HepG2 (cell line): ENCODE results near the gene IRF6. TPM values are rescaled to one million over a fixed set of nuclear protein-coding genes. Genes with fewer than 3 reads are reported as not detected.

Experiments used
- ATAC-seq: fragments of 200-7000 bp; cut with Tn5 transposase; 3 replicates; pipeline ENCODE4 v1.9.1; 2020; ENCODE audit warnings: mild to moderate bottlenecking, moderate library complexity
- BruUV-seq: library from RNA; stranded (reverse); fragments of 400-500 nt; replicated peaks from 2 replicates; lab custom pipeline; 2021; lab: Mats Ljungman, UMichigan
- CTCF ChIA-PET: fragments of 300-600 bp; formaldehyde crosslinking; extraction: SDS; loops from one replicate; lab custom pipeline; 2021; ENCODE audit warnings: low total read pairs, inconsistent platforms, low intra/inter-chr PET ratio; lab: Yijun Ruan, JAX
- POLR2A ChIA-PET: fragments of 350-600 bp; sonication (Branson Sonifier 250); formaldehyde crosslinking; loops from one replicate; lab custom pipeline; 2020; ENCODE audit warnings: antibody characterized with exemption, inconsistent platforms; lab: Yijun Ruan, JAX
- DNase-seq: peaks from one replicate; pipeline ENCODE4 v3.0.0-alpha.2; 2015; ENCODE audit warnings: low spot score
- FAIRE-seq: peaks from 3 replicates; lab custom pipeline; 2011; peaks lifted over from hg19 to GRCh38; lab: Jason Lieb, UNC
- H2AFZ ChIP-seq: one replicate; pipeline ENCODE4 v1.6.1; 2011; ENCODE audit warnings: low read length, inconsistent platforms
- H3K27ac ChIP-seq: fragments of 300-600 bp; 3 replicates; pipeline ENCODE4 v1.8.0; 2011; ENCODE audit warnings: mixed run types, mild to moderate bottlenecking, mixed read lengths, low read length, inconsistent platforms; ENCODE audit not compliant: insufficient read depth; ENCODE audit errors: extremely low read length
- H3K27me3 ChIP-seq, 2 experiments: fragments of 200-600 bp in 1 of 2; 2 replicates in 1 of 2; 3 replicates in 1 of 2; pipeline versions ENCODE4 v1.6.0 to v1.8.0; 2011; ENCODE audit warnings: low read length in 2 of 2, mild to moderate bottlenecking in 2 of 2, moderate library complexity in 2 of 2, inconsistent platforms in 1 of 2; ENCODE audit not compliant: insufficient read depth in 2 of 2, control insufficient read depth in 1 of 2
- H3K36me3 ChIP-seq, 2 experiments: fragments of 200-600 bp in 1 of 2; replicated peaks in 1 of 2; 2 replicates in 1 of 2; 3 replicates in 1 of 2; pipeline versions ENCODE4 v1.5.1 to v1.8.0; 2011; ENCODE audit warnings: low read length in 2 of 2, inconsistent platforms in 1 of 2; ENCODE audit not compliant: insufficient read depth in 2 of 2, control insufficient read depth in 1 of 2
- H3K4me1 ChIP-seq: 2 replicates; pipeline ENCODE4 v1.5.1; 2012; ENCODE audit warnings: low read length, inconsistent platforms; ENCODE audit not compliant: insufficient read depth
- H3K4me2 ChIP-seq: 2 replicates; pipeline ENCODE4 v1.6.0; 2011; ENCODE audit warnings: low read depth, low read length, inconsistent platforms
- H3K4me3 ChIP-seq, 3 experiments: fragments of 200-600 bp in 1 of 3; sonication (generic), shearing (Covaris generic) in 1 of 3; replicated peaks in 1 of 3; 2 replicates each; pipeline ENCODE4 v1.5.1; 2011 to 2016; ENCODE audit warnings: low read length in 3 of 3, inconsistent platforms in 2 of 3, low read depth in 2 of 3, mild to moderate bottlenecking in 2 of 3, control low read depth in 1 of 3, mixed read lengths in 1 of 3; ENCODE audit not compliant: insufficient read depth in 1 of 3
- H3K79me2 ChIP-seq: one replicate; pipeline ENCODE4 v1.6.1; 2011; ENCODE audit warnings: low read length, inconsistent platforms; ENCODE audit not compliant: insufficient read depth
- H3K9ac ChIP-seq: 2 replicates; pipeline ENCODE4 v1.6.0; 2011; ENCODE audit warnings: mild to moderate bottlenecking, low read depth, low read length, inconsistent platforms; ENCODE audit not compliant: insufficient read depth
- H3K9me3 ChIP-seq: 2 replicates; pipeline ENCODE4 v1.5.1; 2012; ENCODE audit warnings: mild to moderate bottlenecking, low read length
- H4K20me1 ChIP-seq: 2 replicates; pipeline ENCODE4 v1.6.0; 2011; ENCODE audit warnings: inconsistent platforms, mild to moderate bottlenecking, low read length, moderate library complexity; ENCODE audit not compliant: insufficient read depth
- CERS6 ChIP-seq: sonication (generic); formaldehyde crosslinking; IDR thresholded peaks from 2 replicates; pipeline ENCODE4 v1.5.0; 2020; ENCODE audit warnings: missing genetic modification reagents
- FOSL2 ChIP-seq: sonication (generic); formaldehyde crosslinking; IDR thresholded peaks from 2 replicates; pipeline ENCODE4 v1.4.0; 2020; ENCODE audit warnings: missing genetic modification reagents
- FOXK2 ChIP-seq: fragments of 450-650 bp; IDR thresholded peaks from 2 replicates; pipeline ENCODE4 v1.6.1; 2016
- FOXP1 ChIP-seq, 2 experiments: fragments of 450-650 bp in 1 of 2; IDR thresholded peaks; 2 replicates each; pipeline ENCODE4 v1.6.1; 2017 to 2018; ENCODE audit warnings: antibody characterized with exemption in 1 of 2
- KDM3A ChIP-seq: IDR thresholded peaks from 2 replicates; pipeline ENCODE4 v1.6.1; 2018; ENCODE audit warnings: low read depth, missing compliant biosample characterization
- KMT2B ChIP-seq: IDR thresholded peaks from 2 replicates; pipeline ENCODE4 v1.6.1; 2016; ENCODE audit warnings: missing genetic modification reagents, missing compliant biosample characterization
- MEIS1 ChIP-seq: sonication (generic); formaldehyde crosslinking; IDR thresholded peaks from 2 replicates; pipeline ENCODE4 v1.9.0; 2021; ENCODE audit warnings: mild to moderate bottlenecking, missing genetic modification reagents, moderate library complexity, borderline replicate concordance
- NFE2L1 ChIP-seq: sonication (generic); formaldehyde crosslinking; IDR thresholded peaks from 2 replicates; pipeline ENCODE4 v1.4.0; 2020; ENCODE audit warnings: missing genetic modification reagents, mild to moderate bottlenecking, borderline replicate concordance
- PAX8 ChIP-seq: sonication (generic); formaldehyde crosslinking; IDR thresholded peaks from 2 replicates; pipeline ENCODE4 v1.8.0; 2022; ENCODE audit warnings: mild to moderate bottlenecking, missing genetic modification reagents, borderline replicate concordance
- PTBP1 ChIP-seq: fragments of 200-400 bp; formaldehyde crosslinking; IDR thresholded peaks from 2 replicates; pipeline ENCODE4 v1.6.1; 2018; ENCODE audit warnings: low read length, low read depth; ENCODE audit not compliant: poor library complexity, severe bottlenecking
- SP2 ChIP-seq: sonication (generic); formaldehyde crosslinking; IDR thresholded peaks from 2 replicates; pipeline ENCODE4 v1.5.1; 2020; ENCODE audit warnings: mild to moderate bottlenecking, missing genetic modification reagents
- U2AF1 ChIP-seq: fragments of 200-400 bp; formaldehyde crosslinking; optimal IDR thresholded peaks from 2 replicates; pipeline ENCODE3; 2017; ENCODE audit warnings: mild to moderate bottlenecking, low read depth, low read length
- ZKSCAN5 ChIP-seq: sonication (generic); formaldehyde crosslinking; IDR thresholded peaks from 2 replicates; pipeline ENCODE4 v1.5.1; 2020; ENCODE audit warnings: mild to moderate bottlenecking, missing genetic modification reagents
- ZNF20 ChIP-seq: sonication (generic); formaldehyde crosslinking; IDR thresholded peaks from 2 replicates; pipeline ENCODE4 v1.4.0; 2020; ENCODE audit warnings: mild to moderate bottlenecking, moderate library complexity, missing genetic modification reagents
- ZNF260 ChIP-seq: sonication (generic); formaldehyde crosslinking; IDR thresholded peaks from 2 replicates; pipeline ENCODE4 v1.4.0; 2020; ENCODE audit warnings: missing genetic modification reagents, low read depth, mild to moderate bottlenecking, borderline replicate concordance
- ZNF704 ChIP-seq: sonication (generic); formaldehyde crosslinking; IDR thresholded peaks from 2 replicates; pipeline ENCODE4 v1.8.1; 2023; ENCODE audit warnings: mild to moderate bottlenecking, inconsistent platforms, moderate library complexity, missing genetic modification reagents, borderline replicate concordance
- ZNF709 ChIP-seq: sonication (generic); formaldehyde crosslinking; IDR thresholded peaks from 2 replicates; pipeline ENCODE4 v1.5.0; 2020; ENCODE audit warnings: mild to moderate bottlenecking, missing genetic modification reagents
- ZNF775 ChIP-seq: sonication (generic); formaldehyde crosslinking; IDR thresholded peaks from 2 replicates; pipeline ENCODE4 v1.4.0; 2020; ENCODE audit warnings: missing genetic modification reagents, mild to moderate bottlenecking, moderate library complexity, borderline replicate concordance
- WGBS: methylation state at CpG from one replicate; pipeline ENCODE4 v1.1.6; 2017; ENCODE audit warnings: low lambda C conversion rate; 5-methylcytosine and 5-hydroxymethylcytosine counted together
- in situ Hi-C: cut with HindIII; loops from 2 replicates; pipeline ENCODE4 v1.10.0; 2017; ENCODE audit warnings: low pct_unique_long_range_greater_than_20kb; ENCODE audit not compliant: extremely low pct_ligation_motif_present
- intact Hi-C: fragments of 100-400 bp; cut with micrococcal nuclease; formaldehyde crosslinking; loops from one replicate; pipeline ENCODE4 v1.10.0; 2022; ENCODE audit not compliant: unreplicated experiment
- polyA plus RNA-seq, 8 experiments: library from polyadenylated mRNA; depleted of rRNA in 3 of 8; stranded (reverse) in 7 of 8; unstranded in 1 of 8; fragments of >200 nt; fragmentation: Illumina TruSeq in 4 of 8; extraction: Trizol in 4 of 8; gene quantifications; 2 replicates each; pipeline versions ENCODE4 v1.2.1 to v1.2.3, GENCODE V29; 2011 to 2016; ENCODE audit warnings: low read depth in 4 of 8, missing spikeins in 1 of 8, mixed read lengths in 1 of 8; ENCODE audit not compliant: insufficient read depth in 1 of 8
- total RNA-seq, 5 experiments: library from RNA; depleted of rRNA; stranded (reverse); fragments of >200 nt; fragmentation: Illumina TruSeq; extraction: Trizol; gene quantifications; 2 replicates each; pipeline ENCODE4 v1.2.3, GENCODE V29; 2016; ENCODE audit warnings: low read depth in 1 of 5
- TF ChIP-seq, protein P1 (sequence below): sonication (generic); formaldehyde crosslinking; IDR thresholded peaks from 2 replicates; pipeline ENCODE4 v1.4.0; 2020; ENCODE audit warnings: low read depth, mild to moderate bottlenecking, missing genetic modification reagents

IRF6 gene
- total and polyA plus RNA-seq, 2 of the 13 experiments (the other 11 are each of a cell fraction or from before 2014, with no cell fraction given): 0.02 TPM; not detected in 1

DNA sequence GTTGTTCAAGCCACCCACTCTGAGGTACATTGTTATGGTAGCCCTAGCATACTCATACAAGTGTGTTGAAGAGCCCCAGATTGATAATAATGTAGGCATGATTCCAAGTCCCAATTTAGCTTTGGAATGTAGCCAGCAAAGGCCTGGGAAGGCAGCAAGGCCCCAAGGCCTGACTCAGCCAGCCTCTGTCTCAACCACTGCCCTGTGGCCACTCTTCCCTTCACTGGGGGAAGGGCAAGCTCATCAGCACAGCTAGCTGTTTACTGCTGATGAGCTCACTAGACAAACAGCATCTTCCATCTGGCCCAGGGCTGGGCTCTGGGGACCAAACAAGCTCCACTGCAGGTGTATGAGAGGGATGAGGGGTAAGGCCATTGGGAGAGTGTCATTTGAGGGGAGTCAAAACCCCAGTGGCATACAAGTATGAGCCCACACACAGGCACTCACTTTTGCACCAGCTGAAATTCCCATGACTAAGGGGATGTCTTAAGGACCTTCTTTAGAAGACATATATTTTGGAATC lies 2.2 kb upstream of the IRF6 start (continued):
- no peak for TF ChIP-seq ZNF260 (CRISPR knock-in tag)
- no peak for TF ChIP-seq KMT2B (CRISPR knock-in tag)
- TF ChIP-seq ZNF709 (CRISPR knock-in tag): peak; percentile 88; the same call in 1 of the 2 replicates
- TF ChIP-seq KDM3A (CRISPR knock-in tag): no peak
- TF ChIP-seq CERS6 (CRISPR knock-in tag): no peak
- peak; percentile 52 for TF ChIP-seq FOSL2
- no peak for TF ChIP-seq FOXP1 (IDR thresholded peaks at IDR 0.05)
- 0 out of 2 replicates have a peak, but pooled peaks have one; percentile 10 for TF ChIP-seq FOXP1 (CRISPR knock-in tag; IDR thresholded peaks at IDR 0.05)
- no peak for TF ChIP-seq U2AF1

- Histone ChIP-seq H3K27me3 (peaks cover 0 to 8% of the 10 kb centered on the region in 2 experiments; a peak in 1 of 5 replicates), H3K4me2 (no peak overlapping the region), H3K79me2 (no peaks in the 10 kb centered on the region), H3K9ac (no peak overlapping the region), H3K4me3 (no peak overlapping the region), H2AFZ (no peak overlapping the region), H4K20me1 (no peaks in the 10 kb centered on the region), H3K4me1 (no peaks in the 10 kb centered on the region), H3K36me3 (no peaks in the 10 kb centered on the region), H3K9me3 (no peaks in the 10 kb centered on the region), H3K27ac (no peak overlapping the region)
- no peak for FAIRE-seq
- no peak for DNase-seq
- intact Hi-C loops: no loop called here
- ATAC-seq: no peak
- ChIA-PET POLR2A (no interaction called here), CTCF (no interaction called here)
- no TSS peak for BruUV-seq
- 44% methylated on average over 4 of the region's 4 CpGs for WGBS
- in situ Hi-C loops: no loop called here
- TF ChIP-seq, protein P1, sequence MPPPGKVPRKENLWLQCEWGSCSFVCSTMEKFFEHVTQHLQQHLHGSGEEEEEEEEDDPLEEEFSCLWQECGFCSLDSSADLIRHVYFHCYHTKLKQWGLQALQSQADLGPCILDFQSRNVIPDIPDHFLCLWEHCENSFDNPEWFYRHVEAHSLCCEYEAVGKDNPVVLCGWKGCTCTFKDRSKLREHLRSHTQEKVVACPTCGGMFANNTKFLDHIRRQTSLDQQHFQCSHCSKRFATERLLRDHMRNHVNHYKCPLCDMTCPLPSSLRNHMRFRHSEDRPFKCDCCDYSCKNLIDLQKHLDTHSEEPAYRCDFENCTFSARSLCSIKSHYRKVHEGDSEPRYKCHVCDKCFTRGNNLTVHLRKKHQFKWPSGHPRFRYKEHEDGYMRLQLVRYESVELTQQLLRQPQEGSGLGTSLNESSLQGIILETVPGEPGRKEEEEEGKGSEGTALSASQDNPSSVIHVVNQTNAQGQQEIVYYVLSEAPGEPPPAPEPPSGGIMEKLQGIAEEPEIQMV: no peak
- no peak for TF ChIP-seq FOXK2
- TF ChIP-seq NFE2L1 (CRISPR knock-in tag): no peak
- no peak for TF ChIP-seq SP2 (CRISPR knock-in tag)
- no peak for TF ChIP-seq MEIS1
- no peak for TF ChIP-seq ZNF20
- no peak for TF ChIP-seq PTBP1
- TF ChIP-seq PAX8 (CRISPR knock-in tag): no peak
- TF ChIP-seq ZNF775 (CRISPR knock-in tag): no peak
- no peak for TF ChIP-seq ZKSCAN5
- no peak for TF ChIP-seq ZNF704 (CRISPR knock-in tag)
Measured at GRCh38 chr1:209807509-209807908, 1.6 kb upstream of the IRF6 start.
